ENCODE data around the gene SEPTIN10.

The SEPTIN10 gene

GRCh38 chr2:109525836-109526235, 87.9 kb downstream of the SEPTIN10 start:
- Histone ChIP-seq H4K8ac (ENCODE audit: low read depth, low read length) (no peak overlapping the region), H4K91ac (ENCODE audit: low read depth, low read length, poor library complexity) (no peak overlapping the region), H2BK12ac (ENCODE audit: low read length) (no peak overlapping the region), H3K4me3 (ENCODE audit: low read length in 2 of 2) (no peak overlapping the region), H2BK120ac (ENCODE audit: low read depth, low read length) (no peak overlapping the region), H3K79me1 (ENCODE audit: low read depth, low read length) (peaks cover 4% of the 10 kb centered on the region), H3K9me3 (replicated peaks in 1 of 2; ENCODE audit: control insufficient read depth in 2 of 2, insufficient read depth in 1 of 2, low read depth in 1 of 2, low read length in 2 of 2) (no peaks in the 10 kb centered on the region), H3K4me2 (ENCODE audit: insufficient read depth, low read length, poor library complexity, severe bottlenecking) (no peak overlapping the region), H3K4me1 (ENCODE audit: control insufficient read depth in 2 of 2, insufficient read depth in 1 of 2, low read depth in 1 of 2, low read length in 2 of 2) (peaks cover 0 to 4% of the 10 kb centered on the region in 2 donors), H2BK5ac (ENCODE audit: low read length) (no peak overlapping the region), H2AFZ (ENCODE audit: low read length) (no peak overlapping the region), H3K27ac (replicated peaks; ENCODE audit: low read length) (no peak overlapping the region), H2AK5ac (ENCODE audit: low read depth, low read length) (no peak overlapping the region), H3K4ac (ENCODE audit: low read length) (no peak overlapping the region), H3K27me3 (ENCODE audit: control insufficient read depth in 3 of 3, insufficient read depth in 3 of 3, low read depth in 1 of 3, low read length in 3 of 3) (peaks cover 0 to 2% (median 0%) of the 10 kb centered on the region in 3 experiments), H3K9ac (ENCODE audit: low read depth, low read length, poor library complexity) (peak overlapping the region; percentile 35), H2BK15ac (ENCODE audit: low read length) (no peak overlapping the region), H3K18ac (ENCODE audit: low read length) (peak overlapping the region; percentile 44), H3K14ac (ENCODE audit: low read length) (no peak overlapping the region), H3K23ac (ENCODE audit: low read depth, low read length, poor library complexity) (no peak overlapping the region), H3K36me3 (replicated peaks in 1 of 2; ENCODE audit: control insufficient read depth in 2 of 2, insufficient read depth in 2 of 2, low read length in 2 of 2) (no peaks in the 10 kb centered on the region)
- no CpG with 5 or more reads among the region's 4 CpGs for WGBS, 2 donors (ENCODE audit: extremely low coverage in 2 of 2, insufficient read length in 2 of 2, insufficient replicate concordance in 1 of 2)
- DNase-seq (ENCODE audit: low spot score): no peak

GRCh38 chr2:109523536-109524361, 90.0 kb downstream of the SEPTIN10 start:
- H3K14ac ChIP-seq (ENCODE audit: low read length): peak overlapping the region; percentile 91
- peak overlapping the region; percentile 30 for H3K9ac ChIP-seq (ENCODE audit: low read depth, low read length, poor library complexity)

DNA sequence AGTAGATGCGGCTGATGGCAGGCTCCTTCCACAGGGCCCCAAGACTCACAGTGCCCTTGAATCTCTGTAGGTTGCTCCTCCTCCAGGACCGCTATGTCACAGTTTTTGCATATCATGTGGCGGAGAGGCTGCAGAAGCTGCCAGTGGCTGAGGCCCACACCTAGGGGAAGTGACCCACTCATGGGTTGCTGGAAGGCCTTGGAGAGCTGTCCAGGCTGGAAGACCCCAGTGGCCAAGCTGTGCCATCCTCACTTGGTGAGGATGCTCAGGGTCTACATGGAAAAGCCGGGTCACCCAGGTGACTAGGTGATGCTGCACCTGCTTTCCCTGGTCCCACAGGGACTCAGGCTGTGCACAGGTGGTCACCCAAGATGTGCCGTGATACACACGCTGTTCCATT, 90.6 kb downstream of the SEPTIN10 start:
- H3K23ac ChIP-seq (ENCODE audit: low read depth, low read length, poor library complexity): no peak overlapping the region
- peak overlapping the region; percentile 35 for H3K18ac ChIP-seq (ENCODE audit: low read length)
- no peak overlapping the region for H3K4ac ChIP-seq (ENCODE audit: low read length)
- no peak overlapping the region for H3K4me2 ChIP-seq (ENCODE audit: insufficient read depth, low read length, poor library complexity, severe bottlenecking)
- H3K9me3 ChIP-seq (replicated peaks in 1 of 2; ENCODE audit: control insufficient read depth in 2 of 2, insufficient read depth in 1 of 2, low read depth in 1 of 2, low read length in 2 of 2): no peaks in the 10 kb centered on the region
- no peak overlapping the region for H3K27ac ChIP-seq (replicated peaks; ENCODE audit: low read length)
- no peaks in the 10 kb centered on the region for H3K36me3 ChIP-seq (replicated peaks in 1 of 2; ENCODE audit: control insufficient read depth in 2 of 2, insufficient read depth in 2 of 2, low read length in 2 of 2)
- no peak overlapping the region for H3K14ac ChIP-seq (ENCODE audit: low read length)
- no peak overlapping the region for H4K8ac ChIP-seq (ENCODE audit: low read depth, low read length)
- H2BK15ac ChIP-seq (ENCODE audit: low read length): no peak overlapping the region
- H3K4me1 ChIP-seq (ENCODE audit: control insufficient read depth in 2 of 2, insufficient read depth in 1 of 2, low read depth in 1 of 2, low read length in 2 of 2): peaks cover 4 to 5% of the 10 kb centered on the region in 2 donors
- no peak overlapping the region for H2BK120ac ChIP-seq (ENCODE audit: low read depth, low read length)
- peak overlapping the region; percentile 15 for H2AFZ ChIP-seq (ENCODE audit: low read length)
- peaks cover 2% of the 10 kb centered on the region for H3K79me1 ChIP-seq (ENCODE audit: low read depth, low read length)
- no peak for DNase-seq (ENCODE audit: low spot score)
- peaks cover 0 to 2% (median 0%) of the 10 kb centered on the region in 3 experiments for H3K27me3 ChIP-seq (ENCODE audit: control insufficient read depth in 3 of 3, insufficient read depth in 3 of 3, low read depth in 1 of 3, low read length in 3 of 3)
- WGBS, 2 donors (ENCODE audit: extremely low coverage in 2 of 2, insufficient read length in 2 of 2, insufficient replicate concordance in 1 of 2): no CpG with 5 or more reads among the region's 6 CpGs
- no peak overlapping the region for H3K9ac ChIP-seq (ENCODE audit: low read depth, low read length, poor library complexity)
- H3K4me3 ChIP-seq (ENCODE audit: low read length in 2 of 2): peak overlapping the region in 1 of 2 donors; percentile 49
- no peak overlapping the region for H2BK5ac ChIP-seq (ENCODE audit: low read length)
- no peak overlapping the region for H4K91ac ChIP-seq (ENCODE audit: low read depth, low read length, poor library complexity)
- no peak overlapping the region for H2BK12ac ChIP-seq (ENCODE audit: low read length)
- H2AK5ac ChIP-seq (ENCODE audit: low read depth, low read length): no peak overlapping the region

More at GRCh38 chr2:109523536-109524361, 90.0 kb downstream of the SEPTIN10 start:
- Histone ChIP-seq H2BK5ac (ENCODE audit: low read length) (peak overlapping the region; percentile 35), H3K4me2 (ENCODE audit: insufficient read depth, low read length, poor library complexity, severe bottlenecking) (no peak overlapping the region), H2BK12ac (ENCODE audit: low read length) (peak overlapping the region; percentile 87), H2AFZ (ENCODE audit: low read length) (no peak overlapping the region), H3K4ac (ENCODE audit: low read length) (no peak overlapping the region), H3K27me3 (ENCODE audit: control insufficient read depth in 3 of 3, insufficient read depth in 3 of 3, low read depth in 1 of 3, low read length in 3 of 3) (peaks cover 0 to 2% (median 0%) of the 10 kb centered on the region in 3 experiments), H4K8ac (ENCODE audit: low read depth, low read length) (peak overlapping the region; percentile 56), H3K4me1 (ENCODE audit: control insufficient read depth in 2 of 2, insufficient read depth in 1 of 2, low read depth in 1 of 2, low read length in 2 of 2) (peaks cover 4 to 5% of the 10 kb centered on the region in 2 donors), H3K27ac (replicated peaks; ENCODE audit: low read length) (no peak overlapping the region), H3K4me3 (ENCODE audit: low read length in 2 of 2) (peak overlapping the region in 1 of 2 donors; percentile 49), H2BK120ac (ENCODE audit: low read depth, low read length) (no peak overlapping the region), H3K9me3 (replicated peaks in 1 of 2; ENCODE audit: control insufficient read depth in 2 of 2, insufficient read depth in 1 of 2, low read depth in 1 of 2, low read length in 2 of 2) (no peaks in the 10 kb centered on the region), H3K18ac (ENCODE audit: low read length) (peak overlapping the region; percentile 53), H3K79me1 (ENCODE audit: low read depth, low read length) (peaks cover 2% of the 10 kb centered on the region), H4K91ac (ENCODE audit: low read depth, low read length, poor library complexity) (peak overlapping the region; percentile 43), H2BK15ac (ENCODE audit: low read length) (no peak overlapping the region), H3K23ac (ENCODE audit: low read depth, low read length, poor library complexity) (peak overlapping the region; percentile 82), H2AK5ac (ENCODE audit: low read depth, low read length) (peak overlapping the region; percentile 89), H3K36me3 (replicated peaks in 1 of 2; ENCODE audit: control insufficient read depth in 2 of 2, insufficient read depth in 2 of 2, low read length in 2 of 2) (no peaks in the 10 kb centered on the region)
- no CpG with 5 or more reads among the region's 13 CpGs for WGBS, 2 donors (ENCODE audit: extremely low coverage in 2 of 2, insufficient read length in 2 of 2, insufficient replicate concordance in 1 of 2)
- no peak for DNase-seq (ENCODE audit: low spot score)

GRCh38 chr2:109522063-109522374, 91.7 kb downstream of the SEPTIN10 start:
- no peak overlapping the region for H2BK15ac ChIP-seq (ENCODE audit: low read length)
- DNase-seq (ENCODE audit: low spot score): no peak
- no peak overlapping the region for H4K8ac ChIP-seq (ENCODE audit: low read depth, low read length)
- H3K27me3 ChIP-seq (ENCODE audit: control insufficient read depth in 3 of 3, insufficient read depth in 3 of 3, low read depth in 1 of 3, low read length in 3 of 3): peaks cover 0 to 1% (median 0%) of the 10 kb centered on the region in 3 experiments
- no peak overlapping the region for H2AFZ ChIP-seq (ENCODE audit: low read length)
- no peak overlapping the region for H3K18ac ChIP-seq (ENCODE audit: low read length)
- no peak overlapping the region for H2AK5ac ChIP-seq (ENCODE audit: low read depth, low read length)
- H3K14ac ChIP-seq (ENCODE audit: low read length): no peak overlapping the region
- peaks cover 2% of the 10 kb centered on the region for H3K79me1 ChIP-seq (ENCODE audit: low read depth, low read length)
- no peak overlapping the region for H3K23ac ChIP-seq (ENCODE audit: low read depth, low read length, poor library complexity)
- H3K36me3 ChIP-seq (replicated peaks in 1 of 2; ENCODE audit: control insufficient read depth in 2 of 2, insufficient read depth in 2 of 2, low read length in 2 of 2): no peaks in the 10 kb centered on the region
- H3K4me3 ChIP-seq (ENCODE audit: low read length in 2 of 2): no peak overlapping the region
- H2BK5ac ChIP-seq (ENCODE audit: low read length): no peak overlapping the region
- no peak overlapping the region for H4K91ac ChIP-seq (ENCODE audit: low read depth, low read length, poor library complexity)
- H3K4ac ChIP-seq (ENCODE audit: low read length): no peak overlapping the region
- no peak overlapping the region for H3K9ac ChIP-seq (ENCODE audit: low read depth, low read length, poor library complexity)
- H3K4me2 ChIP-seq (ENCODE audit: insufficient read depth, low read length, poor library complexity, severe bottlenecking): no peak overlapping the region
- WGBS, 2 donors (ENCODE audit: extremely low coverage in 2 of 2, insufficient read length in 2 of 2, insufficient replicate concordance in 1 of 2): no CpG with 5 or more reads among the region's 7 CpGs
- no peak overlapping the region for H2BK120ac ChIP-seq (ENCODE audit: low read depth, low read length)
- H3K4me1 ChIP-seq (ENCODE audit: control insufficient read depth in 2 of 2, insufficient read depth in 1 of 2, low read depth in 1 of 2, low read length in 2 of 2): peaks cover 0 to 5% of the 10 kb centered on the region in 2 donors
- no peak overlapping the region for H3K27ac ChIP-seq (replicated peaks; ENCODE audit: low read length)
- H3K9me3 ChIP-seq (replicated peaks in 1 of 2; ENCODE audit: control insufficient read depth in 2 of 2, insufficient read depth in 1 of 2, low read depth in 1 of 2, low read length in 2 of 2): no peaks in the 10 kb centered on the region
- H2BK12ac ChIP-seq (ENCODE audit: low read length): no peak overlapping the region
